Epidermal melanocyte (primary cell): Measurements from ENCODE around the gene TLCD3A.
"Not testable (repeated sequence)": the region's sequence is repeated elsewhere in the genome, so short reads cannot be mapped to it uniquely, and the experiment has no call there.

Source experiments
- DNase-seq: peaks from one replicate; pipeline ENCODE4 v3.0.0; 2011; ENCODE audit warnings: low spot score; ENCODE audit not compliant: insufficient read length

TLCD3A gene

DNA sequence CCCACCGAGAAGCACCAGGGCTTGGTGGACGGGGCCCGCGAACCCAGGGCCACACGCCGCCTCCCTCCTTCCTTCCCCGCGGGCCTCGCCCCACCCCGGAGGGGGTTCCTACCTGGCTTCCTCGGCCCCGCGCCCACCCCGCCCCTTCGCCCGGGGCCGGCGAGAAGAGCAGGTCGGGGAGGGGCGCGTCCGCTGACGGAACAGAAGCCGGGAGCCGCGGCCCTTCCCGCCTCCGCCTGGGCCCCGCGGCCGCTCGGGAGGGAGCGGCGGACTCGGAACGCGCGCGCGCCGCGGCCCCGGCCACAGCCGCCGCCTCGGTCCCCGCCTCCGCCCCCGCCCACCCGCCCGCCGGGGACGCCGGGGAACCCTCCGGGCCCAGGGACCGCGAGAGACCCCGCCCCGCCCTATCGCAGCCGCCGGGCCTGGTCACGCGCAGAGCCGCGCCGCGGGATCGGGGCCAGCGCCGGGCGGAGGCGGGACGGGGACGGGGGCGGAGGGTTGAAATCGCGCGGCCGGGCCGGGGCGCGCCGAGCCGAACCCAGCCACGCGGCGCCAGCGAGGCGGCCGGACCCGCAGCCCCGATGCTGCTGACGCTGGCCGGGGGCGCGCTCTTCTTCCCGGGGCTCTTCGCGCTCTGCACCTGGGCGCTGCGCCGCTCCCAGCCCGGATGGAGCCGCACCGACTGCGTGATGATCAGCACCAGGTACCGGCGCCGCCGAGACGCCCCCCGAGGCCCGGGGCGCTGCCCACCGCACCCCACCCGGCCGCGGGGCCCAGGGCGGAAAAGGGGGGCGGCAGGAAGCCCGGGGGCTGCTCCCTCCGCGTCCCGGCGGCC, at the start of gene TLCD3A:
TLCD3A (plus strand) TSS at position 530 of the 835 bp plus-strand sequence; CDS start at position 582, 52 bp downstream.
- peak; percentile 69 for DNase-seq

DNA sequence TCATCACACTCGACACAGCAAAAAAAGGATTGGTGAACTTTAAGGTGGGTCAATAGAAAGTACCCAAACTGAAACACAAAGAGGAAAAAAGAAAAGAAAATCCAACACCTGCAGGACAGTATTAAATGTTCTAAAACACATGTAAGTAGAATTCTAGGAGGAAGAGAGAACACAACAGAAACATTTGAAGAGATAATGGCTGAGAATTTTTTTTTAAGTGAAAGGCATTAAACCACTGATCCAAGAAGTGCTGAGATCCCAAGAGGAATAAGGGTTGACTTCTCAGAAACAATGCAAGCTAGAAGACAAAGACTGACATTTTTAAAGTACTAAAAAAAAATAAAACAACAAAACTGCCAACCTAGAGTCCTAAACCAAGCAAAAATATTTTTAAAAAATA, 49.4 kb upstream of the TLCD3A start:
- DNase-seq = no peak

DNA sequence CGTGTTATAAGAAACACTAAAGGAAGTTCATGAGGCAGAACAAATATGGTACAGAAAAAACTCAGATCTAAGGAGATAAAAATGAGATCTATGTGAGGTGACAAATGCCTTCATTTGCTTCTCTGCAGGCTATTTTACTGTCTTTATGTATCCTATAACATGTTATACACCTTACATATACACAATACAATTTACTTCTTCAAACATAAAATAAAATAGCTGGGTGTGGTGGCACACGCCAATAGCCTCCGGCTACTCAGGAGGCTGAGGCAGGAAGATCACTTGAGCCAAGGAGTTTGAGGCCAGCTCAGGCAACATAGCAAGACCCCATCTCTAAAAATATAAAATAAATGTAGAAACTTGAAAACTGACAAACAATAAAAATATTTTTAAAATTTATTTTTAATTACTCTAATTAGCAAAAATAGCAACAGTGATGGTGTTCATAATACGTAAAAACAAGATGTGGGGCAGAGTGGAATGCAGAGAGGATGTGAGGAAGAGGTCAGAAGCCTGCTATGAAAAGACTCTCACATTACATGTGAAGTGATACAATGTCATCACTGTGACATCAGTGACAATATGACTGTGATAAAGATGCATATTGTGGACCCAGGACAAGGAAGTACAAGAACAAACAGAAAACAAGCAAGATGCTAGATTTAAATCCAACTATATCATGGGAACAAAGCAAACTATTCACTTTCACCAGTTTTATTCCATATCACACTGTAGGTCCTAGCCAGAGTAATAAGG, 48.7 kb upstream of the TLCD3A start:
- DNase-seq = no peak

DNA sequence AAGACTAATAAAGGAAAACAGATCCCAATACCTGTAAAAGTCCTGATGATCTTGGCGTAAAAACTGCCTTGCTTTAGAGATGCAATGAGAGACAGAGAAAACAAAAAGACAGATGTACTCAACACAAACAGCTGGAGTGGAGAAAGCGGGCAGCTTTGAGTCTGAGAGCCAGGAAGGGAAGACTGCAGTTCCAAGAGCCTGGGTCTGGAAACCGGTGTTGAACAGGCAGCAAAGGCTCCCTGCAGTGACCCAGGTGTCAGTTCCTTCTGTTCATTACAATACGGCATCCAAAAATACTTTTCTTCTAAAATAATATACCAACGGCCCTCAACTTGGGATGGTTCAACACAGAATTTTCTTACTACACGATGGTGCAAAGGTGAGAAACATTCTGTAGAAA, 47.4 kb upstream of the TLCD3A start:
- no peak for DNase-seq

DNA sequence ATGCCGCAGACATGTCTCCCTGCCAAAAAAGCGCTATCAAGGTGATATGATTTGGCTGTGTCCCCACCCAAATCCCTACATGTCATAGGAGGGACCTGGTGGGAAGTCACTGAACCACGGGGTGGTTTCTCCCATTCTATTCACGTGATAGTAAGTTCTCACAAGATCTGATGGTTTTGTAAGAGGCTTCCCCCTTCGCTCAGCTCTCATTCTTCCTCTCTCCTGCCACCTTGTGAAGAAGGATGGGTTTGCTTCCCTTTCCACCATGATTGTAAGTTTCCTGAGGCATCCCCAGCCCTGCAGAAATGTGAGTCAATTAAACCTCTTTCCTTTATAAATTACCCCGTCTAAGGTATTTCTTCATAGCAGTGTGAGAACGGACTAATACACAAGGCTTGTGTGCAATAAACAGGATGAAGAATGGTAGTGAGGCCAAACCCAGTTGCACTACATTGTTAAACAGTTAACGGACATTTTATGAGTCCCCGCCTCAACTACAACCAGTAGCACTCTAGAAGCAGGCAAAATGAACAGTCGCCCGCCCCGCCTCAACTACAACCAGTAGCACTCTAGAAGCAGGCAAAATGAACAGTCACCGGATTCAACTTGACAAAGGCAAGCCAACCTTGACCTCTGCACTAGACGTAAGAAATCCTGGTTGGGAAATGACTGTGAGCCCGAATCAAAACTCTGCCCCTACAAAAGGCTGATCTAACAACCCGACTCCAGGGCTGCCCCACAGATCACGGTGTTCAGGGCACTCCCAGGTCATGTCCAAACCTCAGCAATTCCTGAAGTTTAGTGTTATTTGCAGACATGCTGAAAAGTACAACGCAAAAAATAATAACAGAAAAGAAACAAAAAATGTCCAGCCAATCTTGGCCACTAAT, 44.1 kb upstream of the TLCD3A start:
- DNase-seq = no peak

DNA sequence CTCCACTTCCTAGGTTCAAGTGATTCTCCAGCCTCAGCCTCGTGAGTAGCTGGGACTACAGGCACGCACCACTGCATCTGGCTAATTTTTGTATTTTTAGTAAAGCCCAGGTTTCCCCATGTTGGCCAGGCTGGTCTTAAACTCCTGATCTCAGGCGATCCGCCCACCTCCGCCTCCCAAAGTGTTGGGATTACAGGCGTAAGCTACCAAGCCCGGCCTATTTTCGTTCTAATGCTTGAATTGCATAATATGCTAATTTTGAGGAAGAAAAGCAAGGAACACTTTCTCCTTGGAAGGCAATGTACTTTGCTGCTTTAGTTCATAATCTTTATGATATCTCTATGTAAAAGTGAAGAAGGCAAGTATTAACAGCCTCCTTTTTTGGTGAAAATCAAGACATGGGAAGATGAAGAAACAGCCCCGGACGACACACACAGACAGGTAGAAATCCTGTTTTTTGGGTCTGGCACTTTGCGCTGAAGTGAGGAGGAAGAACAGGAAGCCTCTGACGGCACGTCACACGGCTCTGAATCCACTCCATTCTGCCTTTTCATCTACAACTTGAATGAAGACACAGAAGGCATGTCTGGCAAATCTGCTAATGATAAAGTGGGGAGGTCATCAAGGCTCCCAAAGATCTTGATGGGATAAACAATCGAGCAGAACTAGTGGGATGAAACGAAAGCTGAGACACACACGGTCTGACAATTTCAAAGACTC, 42.7 kb upstream of the TLCD3A start:
- no peak for DNase-seq

DNA sequence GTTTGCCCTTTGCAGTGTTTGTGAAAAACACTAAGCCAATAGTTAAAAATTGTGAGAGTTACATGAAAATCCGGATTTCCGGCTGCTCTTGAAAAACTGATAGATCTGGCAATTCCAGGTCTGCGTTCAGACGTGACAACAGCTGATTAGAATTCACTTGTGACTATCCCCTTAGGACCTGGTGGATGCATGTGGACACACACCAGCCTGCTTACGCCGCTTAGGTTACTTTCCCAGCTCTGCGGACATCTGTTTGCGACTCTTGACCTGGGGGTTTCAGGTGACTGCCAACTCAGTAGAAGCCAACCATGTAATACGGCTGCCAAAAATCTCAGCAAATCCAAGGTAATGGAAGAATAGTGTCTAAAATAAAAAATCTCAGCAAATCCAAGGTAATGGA, 42.0 kb upstream of the TLCD3A start:
- no peak for DNase-seq

DNA sequence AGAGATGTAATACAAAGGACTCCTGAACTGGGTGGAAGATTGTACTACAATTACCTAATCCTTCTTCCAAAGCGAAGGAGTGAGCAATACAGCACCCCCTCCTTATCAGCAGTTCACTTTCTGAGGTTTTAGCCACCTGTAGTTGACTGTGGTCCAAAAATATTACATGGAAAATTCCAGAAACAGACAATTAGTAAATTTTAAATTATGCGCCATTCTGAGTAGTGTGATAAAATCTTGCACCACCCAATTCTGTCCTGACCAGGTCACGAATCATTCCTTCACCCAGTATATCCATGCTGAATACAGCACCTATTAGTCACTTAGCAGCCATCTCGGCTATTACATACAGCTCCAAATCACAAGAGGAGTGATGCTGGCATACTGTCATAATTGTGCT, 41.0 kb upstream of the TLCD3A start:
- no peak for DNase-seq

DNA sequence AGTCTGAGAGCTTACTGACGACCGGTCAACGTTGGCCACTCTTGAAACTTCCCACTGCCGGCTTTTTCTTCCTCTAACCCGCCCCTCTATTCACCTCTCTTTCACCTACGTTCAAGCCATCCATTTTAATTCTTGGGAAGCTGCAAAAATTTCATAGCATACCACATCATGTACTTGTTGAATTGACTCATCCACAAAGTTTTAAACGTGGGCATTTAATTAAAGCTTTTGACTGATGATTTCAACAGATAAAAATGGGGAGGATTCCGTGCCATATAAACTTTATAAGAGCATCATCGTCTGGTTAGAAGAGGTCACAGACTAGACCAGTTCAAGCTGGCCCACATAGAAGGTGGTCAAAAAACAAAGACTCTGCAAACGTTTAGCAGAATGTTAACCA, 40.3 kb upstream of the TLCD3A start:
- no peak for DNase-seq

DNA sequence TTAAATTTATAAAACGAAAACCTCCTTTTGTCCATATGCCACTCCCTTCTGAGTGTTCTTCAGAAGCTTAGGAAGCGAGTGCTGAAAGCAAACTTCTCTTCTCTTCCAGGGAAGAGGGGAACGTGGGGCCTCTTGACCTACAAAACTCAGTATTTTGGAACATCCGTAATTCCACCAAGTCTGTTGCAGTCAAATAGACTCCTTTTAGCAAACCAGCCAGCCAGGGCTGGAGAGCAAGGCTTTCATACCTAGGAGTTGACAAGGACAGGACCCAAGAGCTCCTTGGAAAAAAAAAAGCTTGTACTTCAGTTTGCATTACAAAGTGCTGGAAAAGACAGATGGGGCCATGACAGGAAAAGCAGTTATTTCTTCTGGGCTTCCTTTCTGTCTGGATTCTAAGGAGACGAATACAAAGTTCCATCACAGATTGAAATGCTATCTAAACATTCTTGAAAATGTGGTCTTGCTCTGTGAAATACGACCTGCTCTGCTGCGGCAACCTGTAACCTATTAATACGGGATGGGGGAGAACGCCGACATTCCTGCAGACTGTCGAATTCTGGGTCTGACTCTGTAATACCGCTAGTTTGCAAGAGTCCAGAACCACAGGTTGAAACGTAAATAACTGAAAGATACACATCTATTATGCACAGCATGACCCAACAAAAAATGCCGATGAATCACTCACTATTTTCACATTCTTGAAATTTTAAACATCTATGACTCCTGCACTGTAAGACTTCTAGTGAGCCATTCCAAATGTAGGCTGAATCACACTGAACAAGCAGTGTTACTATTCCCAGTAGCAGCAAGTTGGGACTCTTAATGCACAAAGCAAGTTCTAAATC, 38.4 kb upstream of the TLCD3A start:
- DNase-seq = no peak

DNA sequence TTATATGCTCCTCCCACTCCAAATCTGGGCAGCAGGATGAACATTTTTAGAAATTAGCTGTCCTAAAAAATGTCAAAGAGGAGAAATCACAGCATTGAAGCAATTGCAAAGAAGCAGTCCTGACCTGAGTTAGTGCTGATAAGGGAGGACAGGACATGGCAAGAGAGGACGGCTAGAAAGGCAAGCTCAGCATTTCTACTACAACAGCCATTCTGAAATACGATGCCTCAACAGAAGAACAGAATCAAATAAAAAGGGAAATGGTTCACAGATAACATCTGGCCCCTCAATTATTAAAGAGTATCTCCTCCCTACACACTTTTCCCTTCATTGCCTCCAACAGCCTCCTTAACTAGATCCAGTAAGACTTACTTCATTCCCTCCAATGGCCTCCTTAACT, 36.0 kb upstream of the TLCD3A start:
- no peak for DNase-seq

DNA sequence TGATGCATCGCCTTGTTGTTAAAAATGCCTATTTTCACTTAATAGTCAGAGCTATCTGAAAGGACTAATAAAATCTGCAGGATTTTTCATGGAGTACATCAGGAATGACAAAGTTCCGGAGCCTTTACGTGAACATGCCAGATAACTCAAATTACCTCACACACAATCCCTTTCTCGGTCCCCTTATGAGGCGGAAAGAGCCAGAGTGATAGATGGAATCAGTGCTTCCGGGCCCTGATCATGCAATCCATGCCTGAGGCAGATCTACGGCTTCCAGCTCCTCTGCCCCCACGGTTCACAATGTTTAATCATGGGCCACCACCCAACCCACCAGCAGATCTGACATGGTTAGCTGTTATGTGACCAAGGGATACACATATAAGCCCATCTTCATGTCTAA, 34.7 kb upstream of the TLCD3A start:
- DNase-seq = no peak

DNA sequence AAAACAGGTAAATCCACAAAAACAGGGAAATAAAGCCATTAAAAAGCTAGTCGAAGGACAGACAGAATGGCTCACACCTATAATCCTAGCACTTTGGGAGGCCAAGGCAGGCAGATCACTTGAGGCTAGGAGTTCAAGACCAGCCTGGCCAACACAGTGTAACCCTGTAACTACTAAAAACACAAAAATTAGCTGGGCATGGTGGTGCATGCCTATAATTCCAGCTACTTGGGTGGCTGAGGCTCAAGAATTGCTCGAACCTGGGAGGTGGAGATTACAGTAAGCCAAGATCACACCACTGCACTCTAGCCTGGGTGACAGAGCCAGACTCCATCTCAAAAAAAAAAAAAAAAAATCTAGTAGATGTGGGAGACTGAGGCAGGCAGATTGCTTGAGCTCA, 34.3 kb upstream of the TLCD3A start:
- not testable (repeated sequence) for DNase-seq

DNA sequence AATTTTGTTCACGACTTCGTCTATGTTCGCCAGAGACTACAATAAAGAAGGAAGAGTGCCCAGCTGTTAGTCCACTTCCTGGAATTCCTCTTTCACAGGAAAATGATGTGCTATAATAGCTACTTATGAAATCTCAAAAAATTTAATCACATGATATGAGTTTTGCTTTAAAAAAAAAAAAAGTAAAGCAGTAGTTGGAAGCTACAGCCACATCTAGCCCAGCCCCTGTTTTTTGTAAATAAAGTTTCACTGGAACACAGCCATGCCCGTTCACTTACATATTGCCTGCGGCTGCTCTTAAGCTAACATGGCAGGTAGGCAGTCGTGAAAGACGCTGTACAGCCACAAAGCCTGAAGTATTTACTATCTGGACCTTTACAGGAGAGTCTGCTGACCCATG, 33.1 kb upstream of the TLCD3A start:
- DNase-seq = no peak

DNA sequence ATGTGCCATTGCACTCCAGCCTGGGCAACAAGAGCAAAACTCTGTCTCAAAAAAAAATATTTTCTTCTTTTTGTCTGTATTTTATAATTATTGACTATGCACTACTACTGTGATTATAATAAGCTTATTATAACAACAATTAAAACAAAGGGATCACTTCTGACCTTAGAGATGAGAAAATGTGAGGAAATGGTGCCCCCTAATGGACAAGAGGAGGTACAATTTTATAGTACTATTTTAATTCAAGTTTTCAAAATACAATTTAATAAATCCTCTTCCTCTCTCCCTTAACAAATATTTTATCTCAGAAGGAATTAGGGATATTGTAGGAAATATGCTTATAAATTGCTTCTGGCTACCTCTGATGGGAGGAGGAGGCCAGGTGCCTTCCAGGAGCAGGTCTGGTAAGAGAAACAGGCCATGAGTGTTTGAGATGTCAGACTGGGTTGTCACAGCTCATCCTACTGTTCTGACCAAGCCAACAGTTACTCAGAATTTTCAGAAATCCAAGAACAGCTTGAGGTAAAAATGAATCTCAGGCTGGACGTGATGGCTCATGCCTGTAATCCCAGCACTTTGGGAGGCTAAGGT, 31.8 kb upstream of the TLCD3A start:
- DNase-seq = peak; percentile 63

DNA sequence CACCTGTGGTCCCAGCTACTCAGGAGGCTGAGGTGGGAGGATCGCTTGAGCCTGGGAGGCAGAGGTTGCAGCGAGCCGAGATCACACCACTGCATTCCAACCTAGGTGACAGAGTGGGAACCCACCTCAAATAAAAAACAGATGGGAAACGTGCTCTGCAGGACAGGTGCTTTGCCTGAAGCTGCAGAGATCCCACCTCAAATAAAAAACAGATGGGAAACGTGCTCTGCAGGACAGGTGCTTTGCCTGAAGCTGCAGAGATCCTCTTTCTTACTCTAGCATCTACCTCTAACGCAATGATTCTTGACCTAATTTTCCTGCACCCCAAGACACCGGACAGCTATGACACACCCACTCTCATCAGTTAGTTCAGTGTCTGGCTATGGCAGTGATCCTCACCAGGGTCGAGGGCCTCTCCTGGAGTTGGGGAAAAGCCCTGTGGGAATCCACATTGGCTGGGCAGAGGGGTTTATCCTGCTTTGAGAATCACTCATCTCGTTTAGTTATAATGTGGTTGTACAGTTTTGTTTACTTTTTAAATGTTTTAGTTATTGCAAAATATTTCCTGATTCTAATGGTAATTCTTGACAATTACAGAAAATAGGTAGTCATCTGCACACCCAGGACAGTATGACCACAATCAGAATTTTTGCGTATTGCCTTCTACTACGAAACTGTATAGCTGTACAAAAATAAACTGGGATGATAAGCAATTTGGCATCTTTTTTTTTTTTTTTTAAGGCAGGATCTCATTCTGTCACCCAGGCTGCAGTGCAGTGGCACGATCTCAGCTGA, 29.1 kb upstream of the TLCD3A start:
- no peak for DNase-seq

DNA sequence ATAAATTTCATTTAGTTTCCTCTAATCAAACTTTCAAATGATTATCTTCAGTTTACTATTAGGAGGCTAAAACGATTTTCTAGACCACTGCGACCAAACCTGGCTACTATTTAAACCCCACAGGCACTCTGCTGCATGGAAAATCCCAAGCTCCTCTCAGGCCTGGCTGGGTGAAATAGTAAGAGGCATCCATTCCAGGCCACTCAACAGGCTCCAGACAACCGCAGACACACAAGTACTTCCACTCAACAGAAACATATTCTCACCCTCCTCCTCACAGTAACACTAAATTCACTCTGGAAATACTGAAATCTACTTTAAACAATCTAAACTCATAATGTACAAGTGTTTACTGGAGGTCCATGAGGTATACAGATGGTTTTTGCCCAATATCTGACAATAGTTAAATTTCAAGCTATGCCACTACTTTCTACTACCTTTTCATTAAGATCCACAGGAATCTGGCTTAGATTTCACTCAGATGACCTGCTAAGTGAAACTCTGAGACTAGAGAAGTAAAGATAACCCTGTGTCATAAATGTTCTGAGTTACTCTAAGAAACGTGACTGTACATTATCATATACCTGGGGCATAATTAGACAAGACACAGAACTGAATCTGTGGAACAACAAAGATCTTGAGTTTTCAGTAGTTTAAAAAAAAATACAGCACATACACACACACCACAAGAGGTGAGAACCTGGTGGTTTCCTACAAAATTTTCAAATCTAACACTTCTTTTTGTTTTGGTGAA, 28.1 kb upstream of the TLCD3A start:
- DNase-seq = no peak

DNA sequence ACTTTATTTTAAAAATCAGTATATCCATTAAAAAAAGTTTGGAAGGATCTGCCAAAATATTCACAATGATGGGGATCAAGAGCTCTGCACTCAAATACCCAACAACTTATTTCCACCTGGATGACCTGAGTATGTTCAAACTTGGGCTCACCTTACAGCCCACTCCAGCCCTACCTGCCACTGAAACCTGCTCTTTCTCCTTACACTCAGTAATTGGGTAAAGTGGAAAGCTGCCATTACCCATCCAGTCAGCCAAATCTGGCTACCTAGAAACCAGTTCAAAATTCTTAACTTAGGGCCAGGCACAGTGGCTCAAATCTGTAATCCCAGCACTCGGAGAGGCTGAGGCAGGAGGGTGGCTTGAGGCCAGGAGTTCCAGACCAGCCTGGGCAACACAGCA, 27.4 kb upstream of the TLCD3A start:
- DNase-seq = no peak
